Mesothelial cell of epicardium (in vitro differentiated cells): ENCODE data around the gene GPR139. TPM values are rescaled to one million over a fixed set of nuclear protein-coding genes. Genes with fewer than 3 reads are reported as not detected.

Experiments
- DNase-seq, 2 experiments: peaks; one replicate each; pipeline ENCODE4 v3.0.0; 2021; ENCODE audit warnings: low spot score in 2 of 2; ENCODE audit not compliant: unreplicated experiment in 2 of 2
- H3K27ac Mint-ChIP-seq: 2 replicates; pipeline ENCODE4 v1.8.0; 2021; ENCODE audit warnings: mixed read lengths
- H3K27me3 Mint-ChIP-seq: 2 replicates; pipeline ENCODE4 v1.8.0; 2021; ENCODE audit warnings: low read depth, mixed read lengths
- H3K36me3 Mint-ChIP-seq: 2 replicates; pipeline ENCODE4 v1.8.0; 2021; ENCODE audit warnings: mixed read lengths
- H3K4me1 Mint-ChIP-seq: 2 replicates; pipeline ENCODE4 v1.8.0; 2021; ENCODE audit warnings: mixed read lengths
- H3K4me3 Mint-ChIP-seq: 2 replicates; pipeline ENCODE4 v1.8.0; 2021; ENCODE audit warnings: mild to moderate bottlenecking, moderate library complexity, mixed read lengths
- H3K9me3 Mint-ChIP-seq: 2 replicates; pipeline ENCODE4 v1.8.0; 2021; ENCODE audit warnings: mixed read lengths
- CTCF ChIP-seq: fragments of 200-600 bp; sonication (generic); IDR thresholded peaks from one replicate; pipeline ENCODE4 v1.5.0; 2021; ENCODE audit warnings: antibody characterized with exemption; ENCODE audit not compliant: unreplicated experiment
- total RNA-seq: library from RNA; stranded (reverse); gene quantifications from 3 replicates; pipeline ENCODE4 v1.2.1, GENCODE V29; 2021

Gene GPR139
- total RNA-seq, 1 donor from 2014 or later = not detected

GRCh38 chr16:20072874-20073202, 852 bp downstream of the GPR139 start:
- no peak overlapping the region for H3K4me3 Mint-ChIP-seq
- H3K27me3 Mint-ChIP-seq = peaks cover 86% of the 10 kb centered on the region

DNA sequence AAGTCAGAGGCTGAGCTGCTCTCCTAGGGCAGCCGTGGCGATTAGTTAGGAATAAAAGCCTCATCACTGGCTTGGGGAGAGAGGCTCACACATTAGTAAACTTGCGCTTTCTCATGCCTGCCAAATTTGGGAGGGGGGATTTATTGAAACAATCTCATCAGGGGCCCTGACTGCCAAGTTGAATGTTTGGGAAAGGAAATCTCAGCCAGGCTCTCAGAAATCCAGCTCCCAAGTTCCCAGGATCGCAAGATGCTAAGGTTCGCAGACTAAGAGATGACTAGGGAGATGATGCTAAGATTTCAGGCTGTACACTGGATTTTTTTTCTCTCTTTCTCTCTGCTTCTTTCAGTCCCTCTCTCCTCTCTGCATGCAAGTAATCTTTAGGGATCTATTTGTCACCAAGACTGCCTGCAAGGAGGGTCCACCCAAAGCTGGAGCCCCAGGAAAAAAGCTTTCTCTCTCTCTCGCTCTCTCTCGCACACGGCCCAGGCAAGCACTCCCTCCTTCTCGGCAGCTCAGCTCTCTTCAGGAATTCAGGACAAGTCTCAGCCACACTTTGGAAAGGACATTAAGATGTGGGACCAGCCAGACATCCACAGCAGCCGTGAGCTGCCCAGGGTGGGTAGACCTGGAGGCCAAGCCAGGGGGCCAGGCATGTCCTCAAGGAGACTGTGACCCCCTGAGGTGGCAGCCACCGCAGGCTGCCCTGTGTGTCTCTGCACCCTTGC, 1.4 kb downstream of the GPR139 start:
- Mint-ChIP-seq H3K4me3 (no peak overlapping the region), H3K27me3 (peaks cover 88% of the 10 kb centered on the region), H3K27ac (no peak overlapping the region), H3K36me3 (no peaks in the 10 kb centered on the region), H3K9me3 (peaks cover 12% of the 10 kb centered on the region), H3K4me1 (no peaks in the 10 kb centered on the region)
- TF ChIP-seq CTCF = no peak
- no peak for DNase-seq

More at GRCh38 chr16:20072874-20073202, 852 bp downstream of the GPR139 start:
- no peak for DNase-seq
- H3K27ac Mint-ChIP-seq = no peak overlapping the region
- H3K9me3 Mint-ChIP-seq = peaks cover 9% of the 10 kb centered on the region
- no peaks in the 10 kb centered on the region for H3K36me3 Mint-ChIP-seq
- TF ChIP-seq CTCF = no peak
- no peaks in the 10 kb centered on the region for H3K4me1 Mint-ChIP-seq

DNA sequence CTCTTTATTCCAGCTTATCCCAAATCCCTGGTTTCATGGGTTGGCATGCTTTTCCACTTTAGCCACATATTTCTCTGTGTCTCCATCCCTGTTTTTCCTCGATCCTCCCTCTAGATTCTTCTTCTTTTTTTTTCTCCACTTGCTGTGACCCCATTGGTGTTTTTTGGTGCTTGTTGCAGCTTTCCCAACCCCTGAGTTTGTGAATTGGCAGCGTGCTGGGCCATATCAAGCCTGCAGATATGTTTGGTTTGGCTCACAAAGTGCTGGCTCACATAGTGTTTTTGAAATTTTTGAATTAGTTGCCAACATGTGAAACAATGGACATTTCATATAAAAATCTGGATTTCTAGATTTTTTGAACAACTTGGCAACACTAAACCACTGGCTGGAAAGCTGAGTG, 8.8 kb downstream of the GPR139 start:
- no peaks in the 10 kb centered on the region for H3K36me3 Mint-ChIP-seq
- H3K4me3 Mint-ChIP-seq = no peak overlapping the region
- H3K27ac Mint-ChIP-seq = no peak overlapping the region
- H3K27me3 Mint-ChIP-seq = peaks cover 30% of the 10 kb centered on the region
- no peaks in the 10 kb centered on the region for H3K4me1 Mint-ChIP-seq
- TF ChIP-seq CTCF = no peak
- peaks cover 12% of the 10 kb centered on the region for H3K9me3 Mint-ChIP-seq
- DNase-seq = no peak

DNA sequence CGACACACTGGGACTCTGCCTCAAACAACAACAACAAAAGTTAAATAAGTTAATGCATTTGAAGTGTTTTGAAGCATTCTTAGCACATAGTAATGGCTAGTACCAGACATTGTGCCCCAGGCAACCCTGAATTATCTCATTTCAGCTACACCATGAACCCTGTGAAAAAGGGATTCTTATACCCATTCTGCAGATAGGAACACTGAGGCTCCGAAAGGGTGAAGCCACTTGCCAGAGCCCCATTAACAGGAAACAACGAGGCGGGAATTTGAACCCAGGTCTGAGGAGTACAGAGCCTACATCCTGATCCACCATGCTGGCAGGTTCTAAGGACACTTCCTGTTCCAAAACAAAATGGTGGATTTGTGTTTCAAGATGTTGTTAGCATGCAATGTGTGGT, 9.2 kb downstream of the GPR139 start:
- no peak for TF ChIP-seq CTCF
- no peak overlapping the region for H3K27ac Mint-ChIP-seq
- H3K9me3 Mint-ChIP-seq = peaks cover 12% of the 10 kb centered on the region
- H3K4me3 Mint-ChIP-seq = no peak overlapping the region
- no peak for DNase-seq
- H3K4me1 Mint-ChIP-seq = no peaks in the 10 kb centered on the region
- H3K27me3 Mint-ChIP-seq = peaks cover 26% of the 10 kb centered on the region
- no peaks in the 10 kb centered on the region for H3K36me3 Mint-ChIP-seq

DNA sequence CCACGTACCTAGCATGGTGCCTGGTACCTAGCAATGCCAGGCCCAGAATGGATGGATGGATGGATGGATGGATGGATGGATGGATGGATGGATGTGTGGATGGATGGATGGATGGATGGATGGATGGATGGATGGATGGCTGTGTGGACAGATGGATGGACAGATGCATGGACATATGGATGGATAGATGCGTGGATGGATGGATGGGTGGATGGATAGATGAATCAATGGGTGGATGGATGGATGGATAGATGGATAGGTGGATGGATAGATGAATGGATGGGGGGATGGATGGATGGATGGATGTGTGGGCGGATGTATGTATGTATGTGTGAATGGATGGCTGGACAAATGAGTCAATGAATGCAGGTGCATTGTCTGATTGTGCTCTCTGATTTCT, 12.6 kb downstream of the GPR139 start:
- Mint-ChIP-seq H3K36me3 (no peaks in the 10 kb centered on the region), H3K4me3 (no peak overlapping the region), H3K27me3 (peaks cover 34% of the 10 kb centered on the region), H3K4me1 (no peaks in the 10 kb centered on the region), H3K9me3 (no peaks in the 10 kb centered on the region), H3K27ac (no peak overlapping the region)
- DNase-seq = no peak
- TF ChIP-seq CTCF = no peak

- no peaks in the 10 kb centered on the region for H3K4me1 Mint-ChIP-seq
- no peak overlapping the region for H3K4me3 Mint-ChIP-seq
- peaks cover 60% of the 10 kb centered on the region for H3K27me3 Mint-ChIP-seq
- no peaks in the 10 kb centered on the region for H3K9me3 Mint-ChIP-seq
- no peaks in the 10 kb centered on the region for H3K36me3 Mint-ChIP-seq
- no peak for DNase-seq
- no peak for TF ChIP-seq CTCF
- H3K27ac Mint-ChIP-seq = no peak overlapping the region
Measured at GRCh38 chr16:20056436-20056835, 17.3 kb downstream of the GPR139 start.
